BJ (cell line): ENCODE measurements around the gene HIVEP2. TPM values are rescaled to one million over a fixed set of nuclear protein-coding genes. Genes with fewer than 3 reads are reported as not detected.

Experiments
- CTCF ChIA-PET: fragments of 350-600 bp; formaldehyde crosslinking; extraction: SDS; loops from one replicate; lab custom pipeline; 2021; ENCODE audit warnings: antibody characterized with exemption, inconsistent platforms; lab: Yijun Ruan, JAX
- POLR2A ChIA-PET: fragments of 300-600 bp; sonication (Branson Sonifier 250); formaldehyde crosslinking; extraction: SDS; loops from one replicate; lab custom pipeline; 2021; ENCODE audit warnings: antibody characterized with exemption; lab: Charles Lee
- DNase-seq: peaks from one replicate; pipeline ENCODE4 v3.0.0-alpha.2; 2011; ENCODE audit warnings: low read depth
- H3K27me3 ChIP-seq: 2 replicates; pipeline ENCODE4 v1.6.0; 2011; ENCODE audit warnings: low read length; ENCODE audit not compliant: control insufficient read depth, insufficient read depth
- H3K36me3 ChIP-seq: 2 replicates; pipeline ENCODE4 v1.5.1; 2011; ENCODE audit warnings: low read length; ENCODE audit not compliant: control insufficient read depth, insufficient read depth
- H3K4me3 ChIP-seq: 2 replicates; pipeline ENCODE4 v1.5.1; 2011; ENCODE audit warnings: low read depth, mild to moderate bottlenecking, control low read depth, low read length
- CTCF ChIP-seq: IDR thresholded peaks from 2 replicates; pipeline ENCODE4 v1.5.1; 2011; ENCODE audit warnings: low read depth, mild to moderate bottlenecking, control low read depth, inconsistent platforms, low read length, moderate library complexity; ENCODE audit not compliant: insufficient read depth
- polyA plus RNA-seq: library from polyadenylated mRNA; depleted of rRNA; stranded (reverse); fragments of >200 nt; gene quantifications from 2 replicates; pipeline ENCODE4 v1.2.3, GENCODE V29; 2011

Gene HIVEP2
- polyA plus RNA-seq, 1 experiment = 3.7 TPM

DNA sequence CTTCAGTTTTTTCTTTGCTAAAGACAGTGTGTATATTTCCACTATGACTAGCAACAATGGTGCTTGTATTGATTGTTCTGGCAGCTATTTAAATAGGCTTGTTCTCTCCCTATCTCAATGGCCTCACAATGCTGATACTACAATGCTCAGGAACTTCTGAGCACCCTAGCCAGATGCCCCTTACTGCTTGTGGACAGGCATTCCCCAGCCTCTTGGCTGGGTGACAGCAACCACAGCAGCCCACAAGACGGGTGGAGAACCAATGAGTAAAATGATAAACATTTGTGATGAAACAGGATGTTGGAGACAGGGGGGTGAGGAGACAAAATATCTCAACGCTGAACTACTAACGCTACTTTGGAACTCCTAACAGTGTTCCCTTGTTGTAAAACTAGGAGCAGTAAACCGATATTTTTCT lies 42.3 kb downstream of the HIVEP2 start:
- Histone ChIP-seq H3K4me3 (no peak overlapping the region), H3K27me3 (no peaks in the 10 kb centered on the region), H3K36me3 (no peaks in the 10 kb centered on the region)
- TF ChIP-seq CTCF = no peak
- POLR2A ChIA-PET = no interaction called here
- peak; percentile 93 for DNase-seq
- CTCF ChIA-PET = no interaction called here

GRCh38 chr6:142901611-142902010 lies 43.4 kb downstream of the HIVEP2 start:
- DNase-seq = no peak
- H3K4me3 ChIP-seq = no peak overlapping the region
- no peaks in the 10 kb centered on the region for H3K27me3 ChIP-seq
- POLR2A ChIA-PET = no interaction called here
- H3K36me3 ChIP-seq = no peaks in the 10 kb centered on the region
- TF ChIP-seq CTCF = no peak
- CTCF ChIA-PET = interaction anchor here (0.6 kb wide), 1 partner anchor 44 kb away, joined by 3 read pairs; no protein-coding TSS in a partner anchor

- DNase-seq = no peak
- Histone ChIP-seq H3K4me3 (no peak overlapping the region), H3K36me3 (no peaks in the 10 kb centered on the region), H3K27me3 (no peaks in the 10 kb centered on the region)
- CTCF ChIA-PET = no interaction called here
- POLR2A ChIA-PET = no interaction called here
- TF ChIP-seq CTCF = no peak
These were observed 44.6 kb downstream of the HIVEP2 start for GRCh38 chr6:142900227-142900971.

- Histone ChIP-seq H3K36me3 (no peaks in the 10 kb centered on the region), H3K27me3 (no peaks in the 10 kb centered on the region), H3K4me3 (no peak overlapping the region)
- POLR2A ChIA-PET = no interaction called here
- no peak for DNase-seq
- TF ChIP-seq CTCF = no peak
- CTCF ChIA-PET = interaction anchor here (1.0 kb wide), 1 partner anchor 32 kb away, joined by 3 read pairs; no protein-coding TSS in a partner anchor
These were observed 45.8 kb downstream of the HIVEP2 start for GRCh38 chr6:142898927-142899895.

GRCh38 chr6:142897659-142898058 lies 47.3 kb downstream of the HIVEP2 start:
- CTCF ChIA-PET = no interaction called here
- POLR2A ChIA-PET = no interaction called here
- no peak for DNase-seq
- TF ChIP-seq CTCF = no peak
- Histone ChIP-seq H3K27me3 (no peaks in the 10 kb centered on the region), H3K36me3 (no peaks in the 10 kb centered on the region), H3K4me3 (no peak overlapping the region)
